GM19463 (cell line): ENCODE data around the gene MSH6.
"Not testable (repeated sequence)": the region's sequence is repeated elsewhere in the genome, so short reads cannot be mapped to it uniquely, and the experiment has no call there.

Experiments
- ATAC-seq: cut with Tn5 transposase; IDR thresholded peaks from one replicate; pipeline ENCODE4 v1.9.1; 2021; ENCODE audit warnings: mild to moderate bottlenecking, moderate library complexity; ENCODE audit not compliant: unreplicated experiment

Gene MSH6

GRCh38 chr2:47843407-47843806 lies 60.5 kb downstream of the MSH6 start:
- no peak for ATAC-seq

DNA sequence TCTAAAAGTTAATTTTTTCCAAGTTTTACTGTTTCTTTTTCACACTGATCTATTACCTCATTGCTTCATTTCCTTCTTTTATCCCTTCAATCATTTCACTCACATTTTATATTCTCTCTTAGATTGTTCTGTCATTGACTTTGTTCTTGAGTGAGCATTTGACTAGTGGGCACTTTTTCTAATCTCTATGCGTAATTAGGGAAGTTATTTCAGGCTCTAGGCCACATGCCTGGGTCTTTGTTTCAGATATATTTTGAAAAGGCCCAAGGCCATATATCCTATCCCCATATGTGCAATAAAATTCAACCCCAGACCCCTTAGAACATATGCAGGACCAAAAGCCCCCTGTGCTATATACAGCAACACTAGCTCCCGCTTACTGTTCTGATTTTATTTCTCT lies 61.2 kb downstream of the MSH6 start:
- no peak for ATAC-seq

DNA sequence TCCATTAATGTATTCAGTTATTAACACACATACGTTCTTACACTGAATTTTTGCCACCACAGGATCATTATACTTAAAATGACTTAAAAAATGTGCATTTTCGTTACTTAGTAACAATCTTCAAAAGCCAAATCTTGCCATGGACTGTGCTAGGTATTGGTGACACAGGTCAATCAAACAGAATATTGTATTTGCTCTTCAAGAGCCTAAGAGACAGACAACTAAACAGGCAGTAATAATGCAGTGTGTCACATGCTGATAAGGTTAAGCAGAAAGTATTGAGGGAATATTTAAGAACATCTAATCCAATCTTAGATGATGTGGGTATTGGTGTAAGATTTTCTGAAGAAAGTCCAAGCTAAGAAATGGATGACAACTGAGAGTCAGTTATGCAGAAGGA lies 66.4 kb downstream of the MSH6 start:
- no peak for ATAC-seq

GRCh38 chr2:47850198-47850597 lies 67.3 kb downstream of the MSH6 start:
- no peak for ATAC-seq

DNA sequence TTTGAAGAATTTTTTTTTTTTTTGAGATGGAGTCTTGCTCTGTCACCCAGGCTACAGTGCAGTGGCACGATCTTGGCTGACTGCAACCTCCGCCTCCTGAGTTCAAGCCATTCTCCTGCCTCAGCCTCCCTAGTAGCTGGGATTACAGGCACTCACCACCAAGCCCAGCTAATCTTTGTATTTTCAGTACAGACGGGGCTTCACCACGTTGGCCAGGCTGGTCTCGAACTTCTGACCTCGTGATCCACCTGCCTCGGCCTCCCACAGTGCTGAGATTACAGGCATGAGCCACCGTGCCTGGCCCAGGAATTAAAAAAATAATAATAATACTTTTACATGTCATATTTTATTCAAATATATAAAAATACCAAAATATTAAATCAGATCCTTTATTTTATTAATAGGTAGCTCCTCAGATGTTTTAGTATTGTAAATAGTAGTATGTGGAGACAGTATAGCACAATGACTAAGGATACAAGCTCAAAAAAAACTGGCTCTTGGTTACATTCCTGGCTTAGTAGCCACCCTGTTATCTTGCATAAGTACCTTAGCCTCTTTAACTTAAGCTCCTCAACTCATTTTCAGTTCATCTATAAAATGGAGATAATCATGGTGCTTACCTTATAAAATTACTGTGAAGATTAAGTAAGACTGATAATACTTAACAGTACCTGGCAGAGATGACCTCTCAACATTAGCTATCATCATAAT lies 70.3 kb downstream of the MSH6 start:
- not testable (repeated sequence) for ATAC-seq
